ENCODE results near the gene SMG7. TPM values are rescaled to one million over a fixed set of nuclear protein-coding genes. Genes with fewer than 3 reads are reported as not detected.

SMG7 gene
- polyA plus RNA-seq, 3 donors: 68.0 to 84.8 (median 80.4) TPM

- no peak for DNase-seq
Observed at GRCh38 chr1:183554577-183554976, 82.3 kb downstream of the SMG7 start.

- DNase-seq: no peak
Observed at GRCh38 chr1:183559061-183559460, 86.8 kb downstream of the SMG7 start.

- DNase-seq: no peak
Observed at GRCh38 chr1:183562701-183563100, 90.4 kb downstream of the SMG7 start.

GRCh38 chr1:183565261-183565660 lies 93.0 kb downstream of the SMG7 start:
- DNase-seq: no peak

- no peak for DNase-seq
Observed at GRCh38 chr1:183566026-183566425, 93.7 kb downstream of the SMG7 start.

GRCh38 chr1:183567584-183567983 lies 95.3 kb downstream of the SMG7 start:
- no peak for DNase-seq

GRCh38 chr1:183568176-183569021 lies 96.1 kb downstream of the SMG7 start:
- DNase-seq: no peak

- DNase-seq: peak; percentile 20
Observed at GRCh38 chr1:183569141-183569540, 96.8 kb downstream of the SMG7 start.

- DNase-seq: no peak
Observed at GRCh38 chr1:183569801-183570200, 97.5 kb downstream of the SMG7 start.

- DNase-seq: no peak
Observed at GRCh38 chr1:183570451-183570850, 98.2 kb downstream of the SMG7 start.

GRCh38 chr1:183571678-183572268 lies 99.5 kb downstream of the SMG7 start:
- DNase-seq: no peak

- no peak for DNase-seq
Observed at GRCh38 chr1:183572721-183573120, 100.4 kb downstream of the SMG7 start.

- no peak for DNase-seq
Observed at GRCh38 chr1:183575606-183576005, 103.3 kb downstream of the SMG7 start.

- no peak for DNase-seq
Observed at GRCh38 chr1:183576537-183576936, 104.2 kb downstream of the SMG7 start.

- DNase-seq: no peak
Observed at GRCh38 chr1:183577897-183578465, 105.7 kb downstream of the SMG7 start.

GRCh38 chr1:183578856-183579255 lies 106.6 kb downstream of the SMG7 start:
- DNase-seq: no peak

- peak; percentile 62 for DNase-seq
Observed at GRCh38 chr1:183580281-183580682, 108.0 kb downstream of the SMG7 start.

- DNase-seq: no peak
Observed at GRCh38 chr1:183582021-183582713, 109.9 kb downstream of the SMG7 start.

GRCh38 chr1:183583466-183583865 lies 111.2 kb downstream of the SMG7 start:
- no peak for DNase-seq

GRCh38 chr1:183584147-183584546 lies 111.8 kb downstream of the SMG7 start:
- no peak for DNase-seq

GRCh38 chr1:183585038-183585437 lies 112.7 kb downstream of the SMG7 start:
- no peak for DNase-seq

GRCh38 chr1:183586455-183586854 lies 114.2 kb downstream of the SMG7 start:
- DNase-seq: no peak

- DNase-seq: no peak
Observed at GRCh38 chr1:183586926-183587325, 114.6 kb downstream of the SMG7 start.
